C4-2B (cell line): Measurements from ENCODE around the gene EEF1A1.

Experiments used
- ZFX ChIP-seq: fragments of 450-650 bp; IDR thresholded peaks from 2 replicates; pipeline ENCODE4 v1.6.1; 2017
- TF ChIP-seq, protein P1 (sequence below): fragments of 450-650 bp; conservative IDR thresholded peaks from 2 replicates; pipeline ENCODE4 v1.5.1; 2017; ENCODE audit warnings: mild to moderate bottlenecking

DNA sequence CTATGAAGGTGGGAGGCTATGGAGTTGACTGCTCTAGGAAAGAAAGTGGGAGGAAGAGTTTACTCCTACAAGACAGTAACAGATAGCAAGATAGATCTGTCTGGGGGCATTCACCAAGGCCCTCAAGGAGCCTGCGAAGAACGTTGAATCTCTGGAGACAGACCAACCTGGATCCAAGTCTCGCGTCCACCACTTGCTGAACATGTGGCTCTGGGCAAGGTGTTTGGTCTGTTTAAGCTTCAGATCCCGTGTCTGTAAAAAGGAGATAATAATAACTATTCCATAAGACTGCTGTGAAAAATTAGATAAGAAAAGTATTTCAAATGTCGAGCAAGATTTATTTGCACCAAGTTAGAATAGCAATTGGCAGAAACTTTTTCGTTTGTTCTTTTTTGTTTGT lies 8.1 kb upstream of the EEF1A1 start:
- TF ChIP-seq, protein P1, sequence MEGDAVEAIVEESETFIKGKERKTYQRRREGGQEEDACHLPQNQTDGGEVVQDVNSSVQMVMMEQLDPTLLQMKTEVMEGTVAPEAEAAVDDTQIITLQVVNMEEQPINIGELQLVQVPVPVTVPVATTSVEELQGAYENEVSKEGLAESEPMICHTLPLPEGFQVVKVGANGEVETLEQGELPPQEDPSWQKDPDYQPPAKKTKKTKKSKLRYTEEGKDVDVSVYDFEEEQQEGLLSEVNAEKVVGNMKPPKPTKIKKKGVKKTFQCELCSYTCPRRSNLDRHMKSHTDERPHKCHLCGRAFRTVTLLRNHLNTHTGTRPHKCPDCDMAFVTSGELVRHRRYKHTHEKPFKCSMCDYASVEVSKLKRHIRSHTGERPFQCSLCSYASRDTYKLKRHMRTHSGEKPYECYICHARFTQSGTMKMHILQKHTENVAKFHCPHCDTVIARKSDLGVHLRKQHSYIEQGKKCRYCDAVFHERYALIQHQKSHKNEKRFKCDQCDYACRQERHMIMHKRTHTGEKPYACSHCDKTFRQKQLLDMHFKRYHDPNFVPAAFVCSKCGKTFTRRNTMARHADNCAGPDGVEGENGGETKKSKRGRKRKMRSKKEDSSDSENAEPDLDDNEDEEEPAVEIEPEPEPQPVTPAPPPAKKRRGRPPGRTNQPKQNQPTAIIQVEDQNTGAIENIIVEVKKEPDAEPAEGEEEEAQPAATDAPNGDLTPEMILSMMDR, result no peak
- TF ChIP-seq ZFX, result no peak
